HepG2 (cell line): ENCODE data around the gene ABCG5. TPM values are rescaled to one million over a fixed set of nuclear protein-coding genes. Genes with fewer than 3 reads are reported as not detected.

Source experiments
- CCAR2 ChIP-seq: fragments of 200-400 bp; formaldehyde crosslinking; optimal IDR thresholded peaks from 2 replicates; pipeline ENCODE3; 2018; ENCODE audit warnings: low read depth, mild to moderate bottlenecking, low read length, moderate library complexity
- CREBL2 ChIP-seq: sonication (generic); formaldehyde crosslinking; IDR thresholded peaks from 2 replicates; pipeline ENCODE4 v1.8.1; 2023; ENCODE audit warnings: missing genetic modification reagents, mild to moderate bottlenecking, borderline replicate concordance
- CTCF ChIP-seq: sonication (generic); formaldehyde crosslinking; IDR thresholded peaks from 2 replicates; pipeline ENCODE4 v1.5.0; 2020; ENCODE audit warnings: mild to moderate bottlenecking, missing genetic modification reagents, moderate library complexity
- FLYWCH1 ChIP-seq: sonication (generic); formaldehyde crosslinking; IDR thresholded peaks from 2 replicates; pipeline ENCODE4 v1.8.1; 2023; ENCODE audit warnings: mild to moderate bottlenecking, missing genetic modification reagents
- FOXO4 ChIP-seq: sonication (generic); formaldehyde crosslinking; conservative IDR thresholded peaks from 2 replicates; pipeline ENCODE4 v1.8.1; 2023; ENCODE audit warnings: missing genetic modification reagents
- HDAC6 ChIP-seq: fragments of 200-600 bp; sonication (generic); IDR thresholded peaks from 2 replicates; pipeline ENCODE4 v1.7.0; 2017; ENCODE audit warnings: mild to moderate bottlenecking, antibody characterized with exemption, low read length, low read depth
- IRF2 ChIP-seq: IDR thresholded peaks from 2 replicates; pipeline ENCODE4 v1.6.1; 2018; ENCODE audit warnings: missing genetic modification reagents, missing compliant biosample characterization
- POGZ ChIP-seq: sonication (generic); formaldehyde crosslinking; IDR thresholded peaks from 2 replicates; pipeline ENCODE4 v1.4.0; 2020; ENCODE audit warnings: mild to moderate bottlenecking, missing genetic modification reagents
- RELA ChIP-seq: sonication (generic); formaldehyde crosslinking; IDR thresholded peaks from 2 replicates; pipeline ENCODE4 v1.4.0; 2020; ENCODE audit warnings: missing genetic modification reagents
- TBX2 ChIP-seq: sonication (generic); formaldehyde crosslinking; IDR thresholded peaks from 2 replicates; pipeline ENCODE4 v1.5.0; 2020; ENCODE audit warnings: missing genetic modification reagents, mild to moderate bottlenecking, borderline replicate concordance
- U2AF2 ChIP-seq: fragments of 200-400 bp; formaldehyde crosslinking; IDR thresholded peaks from 2 replicates; pipeline ENCODE4 v1.6.1; 2017; ENCODE audit warnings: low read depth, mild to moderate bottlenecking, low read length
- ZMAT5 ChIP-seq: sonication (generic); formaldehyde crosslinking; IDR thresholded peaks from 2 replicates; pipeline ENCODE4 v1.5.0; 2020; ENCODE audit warnings: mild to moderate bottlenecking, low read depth, missing genetic modification reagents, borderline replicate concordance
- ZNF10 ChIP-seq: sonication (generic); formaldehyde crosslinking; IDR thresholded peaks from 2 replicates; pipeline ENCODE4 v1.4.0; 2020; ENCODE audit warnings: mild to moderate bottlenecking, low read depth, missing genetic modification reagents, borderline replicate concordance
- ZNF260 ChIP-seq: sonication (generic); formaldehyde crosslinking; IDR thresholded peaks from 2 replicates; pipeline ENCODE4 v1.4.0; 2020; ENCODE audit warnings: missing genetic modification reagents, low read depth, mild to moderate bottlenecking, borderline replicate concordance
- ZNF280D ChIP-seq: sonication (generic); formaldehyde crosslinking; IDR thresholded peaks from 2 replicates; pipeline ENCODE4 v1.5.1; 2020; ENCODE audit warnings: mild to moderate bottlenecking, missing genetic modification reagents
- ZNF331 ChIP-seq: sonication (generic); formaldehyde crosslinking; IDR thresholded peaks from 2 replicates; pipeline ENCODE4 v1.4.0; 2020; ENCODE audit warnings: missing genetic modification reagents
- ZNF431 ChIP-seq: sonication (generic); formaldehyde crosslinking; IDR thresholded peaks from 2 replicates; pipeline ENCODE4 v1.9.0; 2022; ENCODE audit warnings: missing genetic modification reagents, low read depth, mild to moderate bottlenecking, borderline replicate concordance
- polyA plus RNA-seq, 8 experiments: library from polyadenylated mRNA; depleted of rRNA in 3 of 8; stranded (reverse) in 7 of 8; unstranded in 1 of 8; fragments of >200 nt; fragmentation: Illumina TruSeq in 4 of 8; extraction: Trizol in 4 of 8; gene quantifications; 2 replicates each; pipeline versions ENCODE4 v1.2.1 to v1.2.3, GENCODE V29; 2011 to 2016; ENCODE audit warnings: low read depth in 4 of 8, missing spikeins in 1 of 8, mixed read lengths in 1 of 8; ENCODE audit not compliant: insufficient read depth in 1 of 8
- total RNA-seq, 5 experiments: library from RNA; depleted of rRNA; stranded (reverse); fragments of >200 nt; fragmentation: Illumina TruSeq; extraction: Trizol; gene quantifications; 2 replicates each; pipeline ENCODE4 v1.2.3, GENCODE V29; 2016; ENCODE audit warnings: low read depth in 1 of 5

Gene ABCG5
- total and polyA plus RNA-seq, 2 of the 13 experiments (the other 11 are each of a cell fraction or from before 2014, with no cell fraction given), result 15.1 to 39.0 TPM

GRCh38 chr2:43877782-43878464 is 39.3 kb upstream of the ABCG5 start (continued):
- no peak for TF ChIP-seq HDAC6
- TF ChIP-seq CTCF (CRISPR knock-in tag), result peak; percentile 98
- no peak for TF ChIP-seq RELA (CRISPR knock-in tag)
- TF ChIP-seq ZNF10 (CRISPR knock-in tag), result no peak
- peak; percentile 47; the same call in 1 of the 2 replicates for TF ChIP-seq ZNF331 (CRISPR knock-in tag)
- TF ChIP-seq ZMAT5 (CRISPR knock-in tag), result no peak
- TF ChIP-seq POGZ (CRISPR knock-in tag), result 0 out of 2 replicates have a peak, but pooled peaks have one; percentile 21
- TF ChIP-seq FLYWCH1 (CRISPR knock-in tag), result no peak
- TF ChIP-seq CREBL2 (CRISPR knock-in tag), result no peak
- no peak for TF ChIP-seq ZNF260 (CRISPR knock-in tag)
- no peak for TF ChIP-seq ZNF431 (CRISPR knock-in tag)
- TF ChIP-seq ZNF280D, result no peak
- no peak for TF ChIP-seq U2AF2
- TF ChIP-seq TBX2 (CRISPR knock-in tag), result no peak
- no peak for TF ChIP-seq FOXO4
- TF ChIP-seq CCAR2, result no peak
- TF ChIP-seq IRF2 (CRISPR knock-in tag), result peak; percentile 23; the same call in 1 of the 2 replicates
